Measurements from ENCODE around the gene TDRD10. TPM values are rescaled to one million over a fixed set of nuclear protein-coding genes. Genes with fewer than 3 reads are reported as not detected.

The TDRD10 gene
- total RNA-seq, 1 donor from 2014 or later, result 4.9 TPM

- peaks cover 0 to 22% of the 10 kb centered on the region in 2 donors for H3K36me3 ChIP-seq
- DNase-seq (ENCODE audit: extremely low spot score in 2 of 2), result no peak
- H3K27me3 ChIP-seq, result no peaks in the 10 kb centered on the region
- TF ChIP-seq CTCF (IDR thresholded peaks at IDR 0.05) (peak in 1 of 3 experiments; percentile 44), POLR2A (IDR thresholded peaks at IDR 0.05) (no peak), POLR2AphosphoS5 (IDR thresholded peaks at IDR 0.05; ENCODE audit: insufficient read depth in 1 of 2, low read depth in 1 of 2) (no peak)
- intact Hi-C loops (cut with DNase I), result no loop called here
- no peak overlapping the region for H3K4me3 ChIP-seq
- H3K27ac ChIP-seq, result no peak overlapping the region
- no peaks in the 10 kb centered on the region for H3K9me3 ChIP-seq
- H3K4me1 ChIP-seq, result peaks cover 31% of the 10 kb centered on the region
Measured at GRCh38 chr1:154546264-154547063, 44.4 kb downstream of the TDRD10 start.

GRCh38 chr1:154547105-154547732 is 45.2 kb downstream of the TDRD10 start:
- H3K9me3 ChIP-seq, result no peaks in the 10 kb centered on the region
- TF ChIP-seq CTCF (IDR thresholded peaks at IDR 0.05), result no peak
- no peak for TF ChIP-seq POLR2AphosphoS5 (IDR thresholded peaks at IDR 0.05; ENCODE audit: insufficient read depth in 1 of 2, low read depth in 1 of 2)
- TF ChIP-seq POLR2A (IDR thresholded peaks at IDR 0.05), result no peak
- peaks cover 31% of the 10 kb centered on the region for H3K4me1 ChIP-seq
- no peak overlapping the region for H3K27ac ChIP-seq
- intact Hi-C loops (cut with DNase I), result no loop called here
- H3K36me3 ChIP-seq, result peaks cover 0 to 30% of the 10 kb centered on the region in 2 donors
- no peak overlapping the region for H3K4me3 ChIP-seq
- no peak for DNase-seq (ENCODE audit: extremely low spot score in 2 of 2)
- H3K27me3 ChIP-seq, result no peaks in the 10 kb centered on the region

GRCh38 chr1:154548028-154548427 is 46.0 kb downstream of the TDRD10 start:
- TF ChIP-seq CTCF (IDR thresholded peaks at IDR 0.05), result no peak
- TF ChIP-seq POLR2A (IDR thresholded peaks at IDR 0.05), result no peak
- no peak for TF ChIP-seq POLR2AphosphoS5 (IDR thresholded peaks at IDR 0.05; ENCODE audit: insufficient read depth in 1 of 2, low read depth in 1 of 2)
- intact Hi-C loops (cut with DNase I), result no loop called here
- Histone ChIP-seq H3K4me3 (no peak overlapping the region), H3K4me1 (peaks cover 31% of the 10 kb centered on the region), H3K9me3 (no peaks in the 10 kb centered on the region), H3K36me3 (peaks cover 0 to 38% of the 10 kb centered on the region in 2 donors), H3K27me3 (no peaks in the 10 kb centered on the region), H3K27ac (no peak overlapping the region)
- DNase-seq (ENCODE audit: extremely low spot score in 2 of 2), result no peak

- no peaks in the 10 kb centered on the region for H3K9me3 ChIP-seq
- no peak for DNase-seq (ENCODE audit: extremely low spot score in 2 of 2)
- intact Hi-C loops (cut with DNase I), result no loop called here
- TF ChIP-seq POLR2AphosphoS5 (IDR thresholded peaks at IDR 0.05; ENCODE audit: insufficient read depth in 1 of 2, low read depth in 1 of 2) (no peak), POLR2A (IDR thresholded peaks at IDR 0.05) (no peak)
- H3K27ac ChIP-seq, result no peak overlapping the region
- peaks cover 0 to 50% of the 10 kb centered on the region in 2 donors for H3K36me3 ChIP-seq
- no peaks in the 10 kb centered on the region for H3K27me3 ChIP-seq
- H3K4me3 ChIP-seq, result no peak overlapping the region
- peaks cover 31% of the 10 kb centered on the region for H3K4me1 ChIP-seq
Measured at GRCh38 chr1:154549202-154549770, 47.3 kb downstream of the TDRD10 start.

GRCh38 chr1:154550070-154550469 is 48.1 kb downstream of the TDRD10 start:
- TF ChIP-seq CTCF (IDR thresholded peaks at IDR 0.05) (no peak), POLR2AphosphoS5 (IDR thresholded peaks at IDR 0.05; ENCODE audit: insufficient read depth in 1 of 2, low read depth in 1 of 2) (no peak), POLR2A (IDR thresholded peaks at IDR 0.05) (no peak)

More at GRCh38 chr1:154550070-154550469, 48.1 kb downstream of the TDRD10 start:
- H3K27ac ChIP-seq, result no peak overlapping the region
- intact Hi-C loops (cut with DNase I), result loop anchor here (10.0 kb wide), 1 partner anchor 145 kb away; the partner anchor contains the start of gene IL6R
- H3K4me3 ChIP-seq, result no peak overlapping the region
- H3K27me3 ChIP-seq, result no peaks in the 10 kb centered on the region
- peaks cover 31% of the 10 kb centered on the region for H3K4me1 ChIP-seq
- peaks cover 0 to 58% of the 10 kb centered on the region in 2 donors for H3K36me3 ChIP-seq
- DNase-seq (ENCODE audit: extremely low spot score in 2 of 2), result no peak
- no peaks in the 10 kb centered on the region for H3K9me3 ChIP-seq

Data from vagina (tissue), 2 donors.